PC-3 (cell line): ENCODE results near the gene MAP3K21.

Source experiments
- CTCF ChIP-seq: fragments of 300-600 bp; sonication (generic); conservative IDR thresholded peaks from 2 replicates; pipeline ENCODE4 v1.5.1; 2017; ENCODE audit warnings: antibody characterized with exemption, low read depth, mild to moderate bottlenecking, low read length
- EZH2 ChIP-seq: fragments of 300-600 bp; sonication (generic); IDR thresholded peaks from one replicate; pipeline ENCODE4 v1.6.1; 2017; ENCODE audit warnings: antibody characterized with exemption, mild to moderate bottlenecking, low read length; ENCODE audit not compliant: unreplicated experiment
- EZH2phosphoT487 ChIP-seq: fragments of 300-600 bp; sonication (generic); IDR thresholded peaks from 2 replicates; pipeline ENCODE4 v1.6.1; 2018; ENCODE audit warnings: mild to moderate bottlenecking, antibody characterized with exemption, low read length, borderline replicate concordance

GRCh38 chr1:233290396-233291034, 37.0 kb upstream of the MAP3K21 start:
- TF ChIP-seq CTCF (no peak), EZH2phosphoT487 (no peak), EZH2 (no peak)
